Tibial nerve (tissue), 4 donors: ENCODE measurements around the gene GLYATL3. TPM values are rescaled to one million over a fixed set of nuclear protein-coding genes. Genes with fewer than 3 reads are reported as not detected.

Experiments used
- DNase-seq, 2 donors: peaks; one replicate each; pipeline ENCODE4 v3.0.0-alpha.2; 2019; ENCODE audit warnings: low spot score in 2 of 2
- H3K27ac ChIP-seq, 4 donors: fragments of 200-600 bp; sonication (generic) in 3 of 4; one replicate each; pipeline ENCODE4 v1.5.1; 2017 to 2019; ENCODE audit warnings: mild to moderate bottlenecking in 1 of 4
- H3K27me3 ChIP-seq, 2 donors: fragments of 200-600 bp; sonication (generic) in 1 of 2; one replicate each; pipeline versions ENCODE4 v1.5.1 to v1.6.0; 2017 to 2019
- H3K36me3 ChIP-seq, 3 donors: fragments of 200-600 bp; sonication (generic); one replicate each; pipeline ENCODE4 v1.5.1; 2018 to 2019
- H3K4me1 ChIP-seq, 4 donors: fragments of 200-600 bp; sonication (generic) in 3 of 4; one replicate each; pipeline ENCODE4 v1.5.1; 2017 to 2019
- H3K4me3 ChIP-seq, 4 donors: fragments of 200-600 bp; sonication (generic) in 3 of 4; one replicate each; pipeline ENCODE4 v1.5.1; 2017 to 2019; ENCODE audit warnings: mild to moderate bottlenecking in 1 of 4, moderate library complexity in 1 of 4
- H3K9me3 ChIP-seq, 4 donors: fragments of 200-600 bp; sonication (generic) in 3 of 4; one replicate each; pipeline ENCODE4 v1.5.1; 2017 to 2019
- CTCF ChIP-seq, 5 experiments: fragments of 200-600 bp in 3 of 5; fragments of 450-650 bp in 2 of 5; sonication (generic) in 3 of 5; IDR thresholded peaks; one replicate each; pipeline ENCODE4 v1.5.1; 2016 to 2019; ENCODE audit warnings: antibody characterized with exemption in 5 of 5, mild to moderate bottlenecking in 3 of 5, moderate library complexity in 2 of 5
- EP300 ChIP-seq, 2 donors: sonication (generic); formaldehyde crosslinking; IDR thresholded peaks; one replicate each; pipeline ENCODE4 v1.6.1; 2017; ENCODE audit warnings: antibody characterized with exemption in 2 of 2, mild to moderate bottlenecking in 1 of 2
- POLR2A ChIP-seq, 2 donors: fragments of 450-650 bp; IDR thresholded peaks; one replicate each; pipeline ENCODE4 v1.6.1; 2017; ENCODE audit warnings: antibody characterized with exemption in 2 of 2, mild to moderate bottlenecking in 2 of 2, moderate library complexity in 2 of 2
- WGBS, 2 donors: methylation state at CpG; one replicate each; pipeline ENCODE4 v1.1.5; 2018; 5-methylcytosine and 5-hydroxymethylcytosine counted together
- total RNA-seq, 4 donors: library from RNA; depleted of rRNA; stranded (reverse); fragments of >200 nt; gene quantifications; one replicate each; pipeline ENCODE4 v1.1.0, GENCODE V29; 2016

The GLYATL3 gene
- total RNA-seq, 4 donors from 2014 or later, result not detected

- H3K9me3 ChIP-seq, result no peaks in the 10 kb centered on the region
- TF ChIP-seq EP300 (IDR thresholded peaks at IDR 0.05) (no peak), CTCF (IDR thresholded peaks at IDR 0.05) (no peak), POLR2A (IDR thresholded peaks at IDR 0.05) (no peak)
- 73 to 82% methylated on average over 8 of the region's 8 CpGs for WGBS, 2 donors
- H3K27me3 ChIP-seq, result no peaks in the 10 kb centered on the region
- H3K36me3 ChIP-seq, result no peaks in the 10 kb centered on the region
- no peak overlapping the region for H3K27ac ChIP-seq
- no peak overlapping the region for H3K4me3 ChIP-seq
- DNase-seq, result no peak
- H3K4me1 ChIP-seq, result no peaks in the 10 kb centered on the region
These were observed 15.1 kb downstream of the GLYATL3 start for GRCh38 chr6:49514571-49515484.

- 80 to 84% methylated on average over 10 of the region's 10 CpGs for WGBS, 2 donors
- no peaks in the 10 kb centered on the region for H3K9me3 ChIP-seq
- H3K4me3 ChIP-seq, result no peak overlapping the region
- H3K27ac ChIP-seq, result no peak overlapping the region
- no peak for DNase-seq
- H3K27me3 ChIP-seq, result no peaks in the 10 kb centered on the region
- H3K36me3 ChIP-seq, result no peaks in the 10 kb centered on the region
- no peak for TF ChIP-seq CTCF (IDR thresholded peaks at IDR 0.05)
- no peak for TF ChIP-seq EP300 (IDR thresholded peaks at IDR 0.05)
- TF ChIP-seq POLR2A (IDR thresholded peaks at IDR 0.05), result no peak
- no peaks in the 10 kb centered on the region for H3K4me1 ChIP-seq
These were observed 15.9 kb downstream of the GLYATL3 start for GRCh38 chr6:49515485-49516146.

- WGBS, 2 donors, result 88 to 92% methylated on average over 4 of the region's 4 CpGs
- Histone ChIP-seq H3K4me3 (no peak overlapping the region), H3K27me3 (no peaks in the 10 kb centered on the region), H3K36me3 (no peaks in the 10 kb centered on the region), H3K9me3 (no peaks in the 10 kb centered on the region), H3K27ac (no peak overlapping the region), H3K4me1 (no peaks in the 10 kb centered on the region)
- no peak for DNase-seq
- TF ChIP-seq EP300 (IDR thresholded peaks at IDR 0.05) (no peak), CTCF (IDR thresholded peaks at IDR 0.05) (no peak), POLR2A (IDR thresholded peaks at IDR 0.05) (no peak)
These were observed 16.4 kb downstream of the GLYATL3 start for GRCh38 chr6:49516147-49516505.

GRCh38 chr6:49517919-49518318 is 18.2 kb downstream of the GLYATL3 start:
- H3K4me3 ChIP-seq, result no peak overlapping the region
- TF ChIP-seq CTCF (IDR thresholded peaks at IDR 0.05) (no peak), EP300 (IDR thresholded peaks at IDR 0.05) (no peak), POLR2A (IDR thresholded peaks at IDR 0.05) (no peak)
- 87 to 90% methylated on average over 2 of the region's 2 CpGs for WGBS, 2 donors
- no peaks in the 10 kb centered on the region for H3K9me3 ChIP-seq
- no peak overlapping the region for H3K27ac ChIP-seq
- H3K4me1 ChIP-seq, result no peaks in the 10 kb centered on the region
- DNase-seq, result no peak
- no peaks in the 10 kb centered on the region for H3K27me3 ChIP-seq
- H3K36me3 ChIP-seq, result no peaks in the 10 kb centered on the region

GRCh38 chr6:49519660-49520059 is 19.9 kb downstream of the GLYATL3 start:
- H3K4me1 ChIP-seq, result no peaks in the 10 kb centered on the region
- no peak overlapping the region for H3K4me3 ChIP-seq
- H3K36me3 ChIP-seq, result no peaks in the 10 kb centered on the region
- H3K27ac ChIP-seq, result no peak overlapping the region
- TF ChIP-seq EP300 (IDR thresholded peaks at IDR 0.05) (no peak), CTCF (IDR thresholded peaks at IDR 0.05) (no peak), POLR2A (IDR thresholded peaks at IDR 0.05) (no peak)
- no peaks in the 10 kb centered on the region for H3K27me3 ChIP-seq
- H3K9me3 ChIP-seq, result no peaks in the 10 kb centered on the region
- WGBS, 2 donors, result 77 to 78% methylated on average over 1 of the region's 1 CpG
- DNase-seq, result no peak
